Activated T-cell treated with anti-CD3 and anti-CD28 coated beads, Interleukin-2, amount 50 U/mL, for 72 hours (primary cell): ENCODE measurements around the gene NR1H4. TPM values are rescaled to one million over a fixed set of nuclear protein-coding genes. Genes with fewer than 3 reads are reported as not detected.

Source experiments
- ATAC-seq, 2 donors: fragments of 150-1000 bp; cut with Tn5 transposase; replicated peaks in 1 of 2; 2 replicates each; pipeline ENCODE4 v1.10.0; 2021; ENCODE audit warnings: moderate library complexity in 2 of 2, mild to moderate bottlenecking in 1 of 2
- DNase-seq, 2 donors: peaks; one replicate each; pipeline ENCODE4 v3.0.0; 2021 to 2022; ENCODE audit warnings: mixed read lengths in 1 of 2
- H3K27ac Mint-ChIP-seq: one replicate; pipeline ENCODE4 v1.8.0; 2022; ENCODE audit warnings: mild to moderate bottlenecking, moderate library complexity, mixed read lengths
- H3K27me3 Mint-ChIP-seq: one replicate; pipeline ENCODE4 v1.8.0; 2022; ENCODE audit warnings: low read depth, mixed read lengths
- H3K36me3 Mint-ChIP-seq, 2 donors: one replicate each; pipeline ENCODE4 v1.8.0; 2022; ENCODE audit warnings: mixed read lengths in 2 of 2, mild to moderate bottlenecking in 1 of 2; ENCODE audit not compliant: insufficient read depth in 2 of 2
- H3K4me1 Mint-ChIP-seq: one replicate; pipeline ENCODE4 v1.8.0; 2022; ENCODE audit warnings: low read depth, mixed read lengths
- H3K4me3 Mint-ChIP-seq, 2 donors: one replicate each; pipeline ENCODE4 v1.8.0; 2022; ENCODE audit warnings: mild to moderate bottlenecking in 2 of 2, mixed read lengths in 2 of 2, moderate library complexity in 2 of 2
- H3K9me3 Mint-ChIP-seq, 2 donors: one replicate each; pipeline ENCODE4 v1.8.0; 2022; ENCODE audit warnings: mixed read lengths in 2 of 2
- total RNA-seq, 2 donors: library from RNA; stranded (reverse); gene quantifications; one replicate each; pipeline ENCODE4 v1.2.3, GENCODE V29; 2022

The NR1H4 gene
- total RNA-seq, 2 donors from 2014 or later = not detected

- Mint-ChIP-seq H3K9me3 (peaks cover 0 to 2% of the 10 kb centered on the region in 2 donors), H3K27me3 (peaks cover 26% of the 10 kb centered on the region), H3K4me1 (no peaks in the 10 kb centered on the region), H3K4me3 (no peak overlapping the region), H3K36me3 (no peaks in the 10 kb centered on the region), H3K27ac (no peak overlapping the region)
- no peak for DNase-seq
- no peak for ATAC-seq
Measured at GRCh38 chr12:100450735-100451134, 22.9 kb upstream of the NR1H4 start.

- Mint-ChIP-seq H3K9me3 (peaks cover 0 to 2% of the 10 kb centered on the region in 2 donors), H3K4me3 (no peak overlapping the region), H3K27ac (no peak overlapping the region), H3K4me1 (no peaks in the 10 kb centered on the region), H3K27me3 (peaks cover 15% of the 10 kb centered on the region), H3K36me3 (no peaks in the 10 kb centered on the region)
- DNase-seq (no peak), ATAC-seq (no peak)
Measured at GRCh38 chr12:100453951-100454350, 19.7 kb upstream of the NR1H4 start.

DNA sequence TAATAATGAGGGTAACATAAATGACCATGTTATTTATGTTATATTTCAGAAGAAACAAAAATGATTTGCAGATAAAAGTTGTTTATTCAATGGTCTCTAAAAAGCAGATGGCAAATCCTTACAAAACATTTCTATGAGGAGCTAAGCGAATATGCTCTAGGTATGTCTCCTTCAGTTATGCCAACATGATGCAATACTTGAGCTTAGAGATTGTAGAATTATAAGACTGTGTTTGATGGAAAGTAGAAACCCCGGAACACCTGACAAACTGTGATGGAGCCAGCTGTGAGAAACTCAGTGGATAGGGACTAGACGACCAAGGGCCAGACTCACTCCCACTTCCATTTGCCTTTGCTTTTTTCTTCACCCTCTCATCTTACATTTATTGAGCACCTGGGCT is 17.8 kb upstream of the NR1H4 start:
- DNase-seq = no peak
- no peak overlapping the region for H3K4me3 Mint-ChIP-seq
- H3K9me3 Mint-ChIP-seq = no peaks in the 10 kb centered on the region
- H3K4me1 Mint-ChIP-seq = no peaks in the 10 kb centered on the region
- H3K36me3 Mint-ChIP-seq = no peaks in the 10 kb centered on the region
- H3K27ac Mint-ChIP-seq = no peak overlapping the region
- peaks cover 9% of the 10 kb centered on the region for H3K27me3 Mint-ChIP-seq
- ATAC-seq = no peak

DNA sequence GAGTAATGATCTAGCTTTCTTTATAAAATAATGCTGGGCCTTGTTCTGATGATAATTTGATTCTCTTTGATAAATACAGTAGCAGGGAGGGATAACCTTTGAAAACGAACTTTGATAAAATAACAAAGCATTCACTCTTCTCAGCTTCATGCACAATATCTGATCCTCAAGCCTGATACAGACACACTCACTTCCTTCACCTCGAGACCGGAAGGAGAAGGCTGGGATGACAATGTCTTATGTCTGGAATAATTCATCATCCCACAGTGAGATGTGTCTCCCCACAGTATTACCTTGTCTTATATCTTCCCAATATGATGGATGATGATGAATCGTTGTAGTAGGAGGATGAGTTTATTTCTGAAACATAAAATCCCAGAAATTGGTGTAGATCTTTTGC is 15.5 kb upstream of the NR1H4 start:
- no peak overlapping the region for H3K27ac Mint-ChIP-seq
- no peaks in the 10 kb centered on the region for H3K36me3 Mint-ChIP-seq
- no peak overlapping the region for H3K4me3 Mint-ChIP-seq
- no peaks in the 10 kb centered on the region for H3K9me3 Mint-ChIP-seq
- DNase-seq (no peak), ATAC-seq (no peak)
- no peaks in the 10 kb centered on the region for H3K27me3 Mint-ChIP-seq
- no peaks in the 10 kb centered on the region for H3K4me1 Mint-ChIP-seq

DNA sequence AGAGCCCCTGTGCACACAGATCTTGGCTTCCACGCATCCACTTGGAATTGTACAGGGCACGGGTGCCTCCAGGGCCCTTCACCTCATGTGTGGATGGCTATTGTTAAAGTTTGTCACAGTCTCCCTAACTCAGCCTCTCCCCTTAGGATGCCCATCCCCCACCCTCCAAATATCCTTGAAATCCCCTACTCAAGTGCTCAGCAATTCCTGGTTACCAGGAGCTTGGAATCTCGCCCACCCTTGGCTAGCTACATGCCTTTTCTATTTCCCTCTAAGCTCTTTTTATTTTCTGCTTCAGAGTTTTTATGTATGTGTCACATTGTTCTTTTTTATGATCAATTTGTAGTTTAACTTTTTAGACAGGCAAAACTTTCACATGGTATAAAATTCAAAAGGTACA is 13.0 kb upstream of the NR1H4 start:
- no peak overlapping the region for H3K27ac Mint-ChIP-seq
- DNase-seq = no peak
- H3K9me3 Mint-ChIP-seq = no peaks in the 10 kb centered on the region
- ATAC-seq = no peak
- H3K36me3 Mint-ChIP-seq = no peaks in the 10 kb centered on the region
- no peaks in the 10 kb centered on the region for H3K4me1 Mint-ChIP-seq
- H3K27me3 Mint-ChIP-seq = no peaks in the 10 kb centered on the region
- H3K4me3 Mint-ChIP-seq = no peak overlapping the region

GRCh38 chr12:100461330-100461973 is 12.2 kb upstream of the NR1H4 start:
- Mint-ChIP-seq H3K36me3 (no peaks in the 10 kb centered on the region), H3K27ac (no peak overlapping the region), H3K4me3 (no peak overlapping the region), H3K27me3 (no peaks in the 10 kb centered on the region), H3K9me3 (no peaks in the 10 kb centered on the region), H3K4me1 (no peaks in the 10 kb centered on the region)
- no peak for DNase-seq
- no peak for ATAC-seq

GRCh38 chr12:100463661-100464060 is 10.0 kb upstream of the NR1H4 start:
- H3K4me3 Mint-ChIP-seq = no peak overlapping the region
- H3K36me3 Mint-ChIP-seq = no peaks in the 10 kb centered on the region
- no peaks in the 10 kb centered on the region for H3K27me3 Mint-ChIP-seq
- H3K4me1 Mint-ChIP-seq = no peaks in the 10 kb centered on the region
- no peaks in the 10 kb centered on the region for H3K9me3 Mint-ChIP-seq
- ATAC-seq = no peak
- no peak overlapping the region for H3K27ac Mint-ChIP-seq
- no peak for DNase-seq

DNA sequence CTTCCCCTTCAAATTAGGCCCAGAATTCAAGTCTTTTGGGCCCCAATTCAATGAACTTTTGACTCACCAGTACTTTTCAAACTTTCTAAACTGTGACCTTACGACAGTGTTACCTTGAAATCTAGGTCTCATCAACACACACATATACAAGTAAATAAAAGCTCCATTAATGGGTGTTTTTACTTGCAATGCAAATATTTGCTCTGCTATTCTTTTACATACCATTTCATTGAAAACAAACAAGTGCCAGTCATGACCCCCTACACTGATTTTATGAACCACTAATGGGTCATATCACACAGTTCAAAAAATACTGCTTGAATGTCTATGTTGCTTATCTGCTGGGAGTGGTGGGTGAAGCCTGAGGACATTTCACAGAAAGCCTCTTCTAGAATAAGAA is 9.1 kb upstream of the NR1H4 start:
- Mint-ChIP-seq H3K27me3 (no peaks in the 10 kb centered on the region), H3K9me3 (no peaks in the 10 kb centered on the region), H3K27ac (no peak overlapping the region), H3K36me3 (no peaks in the 10 kb centered on the region), H3K4me1 (no peaks in the 10 kb centered on the region), H3K4me3 (no peak overlapping the region)
- ATAC-seq = no peak
- DNase-seq = no peak

DNA sequence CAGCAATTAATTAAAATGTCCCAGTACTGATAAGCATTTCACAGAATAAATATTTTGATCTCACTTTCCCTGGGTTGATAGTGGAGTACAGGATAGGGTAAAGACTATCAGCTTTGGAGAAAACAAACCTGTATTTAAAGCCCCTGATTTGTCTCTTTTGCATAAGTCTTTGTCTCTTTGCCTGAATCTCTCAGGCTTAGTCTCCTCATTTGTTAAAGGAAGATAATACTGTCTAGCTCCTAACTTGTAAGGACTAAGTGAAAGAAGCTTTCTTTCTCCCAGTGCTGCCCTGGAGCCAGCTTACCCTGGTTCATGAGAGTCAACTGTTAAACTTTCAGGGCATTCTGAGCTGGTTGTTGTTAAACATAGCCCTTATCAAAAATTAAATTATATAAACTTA is 5.5 kb upstream of the NR1H4 start:
- Mint-ChIP-seq H3K36me3 (no peaks in the 10 kb centered on the region), H3K4me1 (no peaks in the 10 kb centered on the region), H3K9me3 (no peaks in the 10 kb centered on the region), H3K27me3 (peaks cover 10% of the 10 kb centered on the region), H3K27ac (no peak overlapping the region), H3K4me3 (no peak overlapping the region)
- no peak for ATAC-seq
- DNase-seq = no peak

DNA sequence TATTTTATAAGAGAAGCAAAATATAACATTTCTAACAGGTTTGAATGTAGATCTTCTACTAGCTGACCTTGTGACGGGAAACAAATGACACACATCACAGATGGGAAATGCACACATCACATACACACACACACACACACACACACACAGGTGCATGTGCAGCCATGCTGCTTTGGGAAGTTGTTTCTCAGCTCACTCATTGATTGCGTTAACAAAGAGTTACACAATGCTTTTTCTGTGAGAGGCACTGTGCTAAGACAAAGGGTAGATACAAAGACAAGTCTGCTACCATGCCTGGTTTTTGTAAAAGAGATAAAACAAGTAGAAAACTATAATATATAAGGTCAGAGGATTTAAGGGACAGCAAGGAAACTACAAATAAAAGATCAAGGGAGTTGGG is 1.3 kb upstream of the NR1H4 start:
- DNase-seq = no peak
- Mint-ChIP-seq H3K4me1 (no peaks in the 10 kb centered on the region), H3K36me3 (no peaks in the 10 kb centered on the region), H3K27me3 (peaks cover 18% of the 10 kb centered on the region), H3K9me3 (no peaks in the 10 kb centered on the region), H3K4me3 (no peak overlapping the region), H3K27ac (no peak overlapping the region)
- no peak for ATAC-seq

DNA sequence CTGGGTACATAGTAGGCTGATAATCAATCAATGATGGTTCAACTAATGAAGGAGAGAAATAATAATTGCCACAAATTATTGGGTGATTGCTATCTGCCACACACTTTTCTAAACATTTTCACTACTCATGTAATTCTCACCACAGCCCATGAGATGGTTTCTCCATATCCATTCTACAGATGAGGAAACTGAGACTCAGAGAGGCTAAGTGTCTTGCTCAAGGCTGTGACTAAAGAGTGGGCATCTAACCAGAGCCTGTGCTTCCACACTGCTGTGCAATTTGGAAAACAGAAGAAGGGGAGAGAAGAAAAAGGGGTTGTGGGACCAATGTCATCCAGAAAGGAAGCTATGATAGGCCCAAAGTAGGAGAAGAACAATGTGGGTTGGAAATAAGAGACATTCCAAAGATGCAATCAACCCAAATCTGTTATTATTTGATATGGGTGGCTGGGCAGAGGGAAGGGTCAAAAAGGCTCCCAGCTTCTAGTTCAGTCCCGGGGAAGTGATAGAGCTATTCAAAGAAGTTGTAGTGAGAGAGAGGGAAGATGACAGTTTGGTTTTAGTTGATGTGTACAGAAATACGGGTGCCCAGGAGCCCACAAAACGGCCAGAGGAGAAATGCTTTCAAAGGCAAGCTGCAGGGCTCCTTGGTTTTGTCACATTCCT is 483 bp upstream of the NR1H4 start:
- Mint-ChIP-seq H3K4me1 (no peaks in the 10 kb centered on the region), H3K27ac (no peak overlapping the region), H3K27me3 (peaks cover 18% of the 10 kb centered on the region), H3K9me3 (no peaks in the 10 kb centered on the region), H3K36me3 (no peaks in the 10 kb centered on the region), H3K4me3 (no peak overlapping the region)
- DNase-seq (no peak), ATAC-seq (no peak)

DNA sequence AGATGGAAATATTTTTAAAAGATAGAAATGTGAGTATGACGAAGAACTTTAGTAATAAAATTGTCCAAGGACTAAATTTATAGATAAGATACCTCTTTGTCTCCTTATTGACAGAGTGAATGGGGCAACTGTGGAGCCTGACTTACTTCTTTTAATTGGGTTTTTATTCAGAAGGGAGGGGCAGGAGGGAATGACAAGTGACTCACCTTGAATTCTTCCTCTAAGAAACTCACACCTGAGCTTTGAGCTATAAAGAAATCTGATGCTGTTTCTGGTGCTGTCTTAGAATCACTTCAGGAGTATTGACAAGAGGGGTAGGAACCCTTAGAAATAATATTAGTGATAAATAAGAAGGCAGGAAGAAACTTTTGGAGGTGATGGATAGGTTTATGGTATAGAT is 951 bp downstream of the NR1H4 start:
- Mint-ChIP-seq H3K4me3 (no peak overlapping the region), H3K27me3 (peaks cover 18% of the 10 kb centered on the region), H3K36me3 (no peaks in the 10 kb centered on the region), H3K4me1 (no peaks in the 10 kb centered on the region), H3K27ac (no peak overlapping the region), H3K9me3 (no peaks in the 10 kb centered on the region)
- ATAC-seq (no peak), DNase-seq (no peak)

GRCh38 chr12:100476013-100476751 is 2.5 kb downstream of the NR1H4 start:
- Mint-ChIP-seq H3K9me3 (no peaks in the 10 kb centered on the region), H3K36me3 (no peaks in the 10 kb centered on the region), H3K4me1 (no peaks in the 10 kb centered on the region), H3K4me3 (no peak overlapping the region), H3K27ac (no peak overlapping the region), H3K27me3 (peaks cover 18% of the 10 kb centered on the region)
- DNase-seq = no peak
- no peak for ATAC-seq
